NK-92 treated with Interleukin-12 subunit alpha and Interleukin-12 subunit beta, amount 100 ng/mL, for 24 hours (cell line): ENCODE data around the gene TMEM31.

ENCODE experiments used
- DNase-seq: peaks from one replicate; lab custom pipeline; 2025; lab: John Stamatoyannopoulos, UW

The TMEM31 gene

GRCh38 chrX:103710609-103711008 is at the start of gene TMEM31:
Gene TMEM31 (plus strand): TSS chrX:103710909. CDS start chrX:103712259, 1,350 bp downstream.
- no peak for DNase-seq

DNA sequence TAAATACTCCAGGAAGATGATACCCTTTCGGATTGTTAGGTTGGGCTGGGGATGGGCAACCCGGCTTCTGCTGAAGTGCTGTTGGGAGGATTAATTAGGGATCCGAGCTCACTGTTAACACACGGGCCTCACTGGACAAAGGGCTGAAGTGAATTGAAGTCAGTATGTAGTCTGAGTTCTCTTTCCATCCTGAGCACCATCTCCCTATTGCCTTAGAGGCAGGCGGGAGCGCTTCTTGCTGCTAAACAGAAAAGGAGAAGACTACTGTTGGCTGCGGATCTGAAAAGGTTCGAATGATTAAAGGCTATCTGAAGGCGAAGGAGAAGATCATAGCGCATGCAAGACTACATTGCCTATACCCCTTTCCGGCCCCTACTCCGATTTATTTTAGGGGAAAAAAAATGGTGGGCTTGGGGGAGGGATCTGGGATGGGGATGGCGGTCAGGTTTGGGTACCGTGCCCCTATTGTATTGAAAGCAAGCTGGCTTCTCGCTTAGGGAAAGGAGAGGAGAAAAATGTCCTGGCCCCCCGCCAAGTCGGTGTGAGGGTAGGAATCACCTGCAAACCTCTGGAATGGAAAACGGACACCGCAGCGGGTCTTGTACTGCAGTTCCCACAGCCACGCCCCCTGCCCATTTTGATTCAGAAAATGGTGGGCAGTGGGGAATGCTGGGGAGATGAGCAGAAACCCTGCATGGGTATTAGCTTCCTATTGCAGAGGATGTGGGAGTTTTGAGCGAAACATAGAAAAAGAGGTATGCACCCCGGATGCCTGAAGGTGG is 46.5 kb upstream of the TMEM31 start:
- no peak for DNase-seq

DNA sequence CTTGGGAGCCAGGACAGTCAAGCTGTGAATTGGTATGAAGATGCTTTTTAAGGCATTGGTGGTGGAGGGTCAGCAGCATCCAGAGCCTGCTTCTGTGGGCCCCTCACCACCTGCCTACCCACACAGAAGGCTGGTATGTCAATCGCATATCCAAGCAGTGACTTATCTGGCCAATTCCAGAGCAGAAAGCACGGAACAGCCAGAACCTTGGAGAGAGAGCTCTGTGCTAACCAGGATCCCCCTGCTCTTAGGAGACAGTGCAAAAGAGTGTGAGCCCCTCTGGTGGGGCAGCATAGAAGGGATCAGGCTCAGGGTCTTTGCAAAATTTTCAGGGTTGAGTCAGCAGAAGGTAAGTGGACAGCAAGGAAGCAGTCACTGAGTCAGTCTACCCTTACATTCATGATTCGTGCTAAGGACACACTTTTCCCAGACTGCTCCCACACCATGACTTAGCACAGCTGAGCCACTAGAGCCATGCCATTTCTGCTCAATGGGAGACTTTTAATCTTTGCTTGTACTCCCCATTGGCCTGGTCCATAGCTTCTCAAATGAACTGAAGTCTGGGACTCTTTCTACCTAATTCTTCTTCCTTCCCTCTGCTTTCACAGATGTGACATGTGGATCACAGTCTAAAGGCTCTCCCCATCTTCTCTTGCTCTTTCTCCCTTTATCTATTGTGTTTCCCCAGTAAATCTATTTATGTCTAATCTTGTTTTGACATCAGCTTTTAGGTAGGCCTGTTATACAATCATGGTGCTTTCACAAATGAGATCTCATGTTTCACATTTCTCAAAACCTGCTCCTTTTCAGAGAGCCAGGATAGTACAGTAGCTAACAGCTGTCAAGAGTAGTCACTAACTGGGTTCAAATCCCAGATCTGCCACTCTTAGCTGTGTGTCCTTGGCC is 44.3 kb upstream of the TMEM31 start:
- no peak for DNase-seq

GRCh38 chrX:103669745-103670144 is 41.0 kb upstream of the TMEM31 start:
- no peak for DNase-seq

DNA sequence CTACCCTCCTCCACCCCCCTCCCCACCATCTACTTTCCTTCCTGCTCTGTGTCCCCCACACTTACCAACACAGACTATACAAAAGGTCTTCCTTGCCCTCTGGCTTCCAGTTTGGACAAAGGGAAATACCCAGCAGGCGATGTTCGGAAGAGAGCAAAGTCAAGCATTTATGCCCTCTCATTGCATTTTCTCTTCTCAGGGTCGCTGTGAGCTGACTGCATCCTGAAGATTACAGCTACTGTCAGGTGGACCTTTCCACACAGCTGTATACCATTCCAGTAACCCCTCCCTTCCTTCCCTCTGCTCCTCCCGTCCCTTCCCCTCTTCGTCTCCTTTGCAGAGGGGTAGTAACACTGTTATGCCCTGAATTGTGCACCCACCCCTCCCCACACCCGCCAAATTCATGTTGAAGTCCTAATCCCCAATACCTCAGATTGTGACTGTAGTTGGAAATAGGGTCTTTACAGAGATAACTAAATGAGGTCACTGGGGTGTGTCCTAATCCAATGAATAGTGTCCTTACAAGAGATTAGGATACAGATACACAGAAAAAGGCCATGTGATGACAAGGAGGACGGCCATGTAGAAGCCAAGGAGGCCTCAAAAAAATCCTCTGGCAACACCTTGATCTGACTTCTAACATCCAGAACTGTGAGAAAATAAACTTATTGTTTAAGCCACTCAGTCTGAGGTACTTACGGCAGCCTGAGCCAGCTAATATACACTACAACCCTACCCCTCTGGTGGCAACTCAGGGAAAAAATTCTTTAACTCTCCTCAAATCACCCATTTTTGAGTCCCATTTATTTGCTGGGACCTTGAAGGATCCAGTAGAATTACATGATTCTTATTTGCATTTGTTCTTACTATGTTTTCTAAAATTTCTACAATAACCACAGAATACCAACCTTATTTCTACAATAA is 35.9 kb upstream of the TMEM31 start:
- DNase-seq = no peak

- no peak for DNase-seq
Measured at GRCh38 chrX:103678199-103678993, 32.3 kb upstream of the TMEM31 start.

- no peak for DNase-seq
Measured at GRCh38 chrX:103681443-103681842, 29.3 kb upstream of the TMEM31 start.

GRCh38 chrX:103685396-103685795 is 25.3 kb upstream of the TMEM31 start:
- no peak for DNase-seq

GRCh38 chrX:103686199-103687072 is 24.3 kb upstream of the TMEM31 start, which contains the start of gene MORF4L2:
Gene MORF4L2 (minus strand): TSS chrX:103686699. CDS start chrX:103677027, 9,672 bp downstream.
- DNase-seq = peak; percentile 77

GRCh38 chrX:103687073-103687695 is 23.5 kb upstream of the TMEM31 start:
- DNase-seq = peak; percentile 77

- DNase-seq = peak; percentile 13
Measured at GRCh38 chrX:103687696-103688201, 23.0 kb upstream of the TMEM31 start.

DNA sequence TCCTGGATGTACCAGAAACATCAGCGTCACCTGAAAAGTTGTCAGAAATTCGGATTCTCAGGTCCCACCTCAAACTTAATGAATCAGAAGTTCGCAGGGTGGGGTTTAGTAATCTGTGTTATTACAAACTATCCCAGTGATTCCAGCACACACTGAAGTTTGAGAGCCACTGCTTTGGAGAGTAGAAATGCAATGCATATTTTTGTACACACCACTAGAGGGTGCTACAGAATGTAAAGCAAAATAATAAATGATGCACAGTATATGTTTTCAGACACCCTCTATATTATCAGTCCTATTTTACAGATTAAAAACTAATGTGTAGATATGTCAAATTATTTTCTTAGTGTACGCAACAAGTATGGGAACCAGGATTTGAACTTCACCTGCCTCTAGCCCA is 21.8 kb upstream of the TMEM31 start:
- DNase-seq = no peak

- DNase-seq = no peak
Measured at GRCh38 chrX:103691059-103691458, 19.6 kb upstream of the TMEM31 start.

GRCh38 chrX:103697687-103698086 is 13.0 kb upstream of the TMEM31 start:
- no peak for DNase-seq

GRCh38 chrX:103699243-103699642 is 11.5 kb upstream of the TMEM31 start:
- no peak for DNase-seq

DNA sequence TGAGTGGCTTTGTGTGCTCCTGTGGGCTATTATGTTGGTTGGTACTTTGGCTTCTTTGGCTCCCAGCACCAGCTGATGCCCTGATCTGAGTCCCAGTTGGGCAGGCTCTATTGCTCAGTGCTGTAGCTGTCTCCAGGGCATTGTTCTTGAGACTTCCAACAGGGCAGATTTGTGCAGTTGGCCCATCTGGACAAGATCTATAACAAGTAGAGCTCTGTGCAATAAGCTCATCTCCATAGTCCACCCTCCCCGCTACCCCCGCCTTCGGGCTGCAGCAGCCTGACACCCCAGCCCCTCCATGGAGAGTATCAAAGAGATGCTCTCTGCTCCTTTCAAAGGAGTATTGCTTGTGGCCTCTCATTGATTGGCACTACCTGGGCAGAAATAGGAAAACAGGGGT is 5.8 kb upstream of the TMEM31 start:
- DNase-seq = no peak

DNA sequence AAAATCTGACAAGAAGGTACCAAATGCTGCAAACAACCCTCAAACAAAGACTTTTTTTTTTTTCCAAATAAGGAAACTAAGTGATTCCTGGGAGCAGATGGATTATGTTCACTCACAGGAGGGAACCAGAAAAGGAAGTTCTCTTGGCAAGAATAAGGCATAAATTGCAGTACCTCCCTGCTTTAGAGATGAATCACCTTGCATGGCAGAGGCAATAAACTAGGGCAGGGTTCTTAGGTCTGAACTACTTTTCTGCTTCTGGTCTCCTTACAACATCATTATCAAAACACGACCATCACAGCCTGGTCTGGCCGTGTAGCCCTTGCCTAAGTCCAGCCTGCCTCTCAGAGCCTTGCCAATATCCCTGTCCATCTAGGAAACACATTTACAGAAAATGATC is 6.3 kb downstream of the TMEM31 start:
- no peak for DNase-seq

DNA sequence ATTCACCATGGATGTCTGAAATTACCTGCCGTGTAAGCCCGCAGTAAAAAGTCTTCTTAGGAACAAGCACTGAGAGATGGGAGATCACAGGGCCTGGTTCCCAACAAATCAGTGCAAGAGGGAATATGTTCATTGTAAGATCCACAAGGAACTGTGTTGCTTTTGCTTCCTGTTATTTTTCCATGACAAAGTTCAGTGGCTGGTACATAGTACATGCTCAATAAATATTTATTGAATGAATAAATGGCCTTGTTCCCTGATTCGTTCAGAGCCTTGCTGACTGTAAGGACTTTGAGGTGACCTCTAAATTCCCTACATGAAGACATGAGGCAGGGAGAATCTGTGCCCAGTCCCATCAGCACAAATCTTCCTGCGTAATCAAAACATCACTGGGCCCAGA is 7.4 kb downstream of the TMEM31 start:
- DNase-seq = no peak

DNA sequence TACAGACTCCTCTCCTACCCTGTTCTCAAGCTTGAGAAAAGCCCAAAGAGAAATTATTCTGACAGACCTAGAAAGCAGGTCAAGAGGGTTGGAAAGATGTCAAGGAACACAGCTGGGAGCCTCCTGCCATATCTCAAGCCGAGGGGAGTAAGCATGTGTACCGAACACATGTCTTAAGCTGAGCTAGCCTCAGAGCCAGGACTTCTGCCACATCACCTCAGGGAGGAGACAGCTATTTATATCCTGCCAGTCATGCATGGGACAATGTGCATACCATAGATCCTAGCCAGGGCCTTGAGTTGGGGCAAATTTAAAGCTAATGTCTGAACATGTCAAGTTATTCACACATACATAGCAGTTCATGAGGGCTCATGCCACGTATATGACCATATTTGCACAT is 11.8 kb downstream of the TMEM31 start:
- DNase-seq = no peak
